K562 treated with DMSO at 1 percent for 4 hours (cell line): ENCODE data around the gene CCR8. TPM values are rescaled to one million over a fixed set of nuclear protein-coding genes. Genes with fewer than 3 reads are reported as not detected.

Experiments used
- total RNA-seq: library from RNA; unstranded; fragments of 300-600 nt; gene quantifications from 2 replicates; pipeline ENCODE4 v1.2.3, GENCODE V29; 2022; ENCODE audit not compliant: insufficient read depth

The CCR8 gene
- not detected in 2 replicates for total RNA-seq

GRCh38 chr3:39329493-39329892 lies at the start of gene CCR8:
CCR8 (plus strand) TSS chr3:39329709; CDS start chr3:39332332, 2,623 bp downstream.

GRCh38 chr3:39279745-39280517 lies 49.6 kb upstream of the CCR8 start, which contains the start of gene CX3CR1:
CX3CR1 (minus strand) TSS chr3:39280036; CDS start chr3:39266509, 13,527 bp downstream.

Other genes starting within 250 kb of the CCR8 start
- 67.8 and 69.0 TPM in 2 replicates for gene GORASP1, start 222.1 kb upstream of the CCR8 start, total RNA-seq
- 0.39 and 5.0 TPM in 2 replicates for gene TTC21A, start 222.0 kb upstream of the CCR8 start, total RNA-seq
- 23.3 and 31.1 TPM in 2 replicates for gene CSRNP1, start 176.1 kb upstream of the CCR8 start, total RNA-seq
- gene XIRP1, start 137.1 kb upstream of the CCR8 start, total RNA-seq = not detected in 2 replicates
- gene CX3CR1, start 49.7 kb upstream of the CCR8 start, total RNA-seq = 0.24 TPM in 1 of 2 replicates, not detected in the other
- gene SLC25A38, start 53.7 kb downstream of the CCR8 start, total RNA-seq = 34.3 and 47.4 TPM in 2 replicates
- 3,948 and 4,306 TPM in 2 replicates for gene RPSA, start 77.0 kb downstream of the CCR8 start, total RNA-seq
- gene MOBP, start 138.0 kb downstream of the CCR8 start, total RNA-seq = not detected in 2 replicates